K562 (cell line): ENCODE results near the gene GMDS. TPM values are rescaled to one million over a fixed set of nuclear protein-coding genes. Genes with fewer than 3 reads are reported as not detected.
A peak's percentile ranks its signal among the peaks of the same experiment; 100 is the strongest.

ENCODE experiments used
- ATAC-seq: fragments of 200-7000 bp; cut with Tn5 transposase; 3 replicates; pipeline ENCODE4 v1.9.1; 2020; ENCODE audit warnings: moderate library complexity
- BruUV-seq: library from RNA; stranded (reverse); fragments of 400-500 nt; replicated peaks from 2 replicates; lab custom pipeline; 2021; lab: Mats Ljungman, UMichigan
- CTCF ChIA-PET: fragments of 300-600 bp; formaldehyde crosslinking; extraction: SDS; loops from one replicate; lab custom pipeline; 2021; ENCODE audit warnings: low intra/inter-chr PET ratio; lab: Yijun Ruan, JAX
- POLR2A ChIA-PET: fragments of 300-600, 350-650 bp; sonication (Branson Sonifier 250); formaldehyde crosslinking; extraction: SDS; loops from one replicate; lab custom pipeline; 2021; ENCODE audit warnings: antibody characterized with exemption, inconsistent platforms; lab: Yijun Ruan, JAX
- DNase-seq, 4 experiments: peaks; one replicate each; pipeline versions ENCODE4 v3.0.0 to v3.0.0-alpha.2; 2011 to 2018; ENCODE audit warnings: low spot score in 3 of 4, mixed read lengths in 3 of 4; ENCODE audit errors: extremely low read depth in 1 of 4
- FAIRE-seq: peaks from 2 replicates; lab custom pipeline; 2011; peaks lifted over from hg19 to GRCh38; lab: Jason Lieb, UNC
- H2AFZ ChIP-seq: 2 replicates; pipeline ENCODE4 v1.6.0; 2011; ENCODE audit warnings: low read depth, low read length, control low read depth, inconsistent platforms
- H3K27ac ChIP-seq: fragments of 200-600 bp; 3 replicates; pipeline ENCODE4 v1.8.0; 2011; ENCODE audit warnings: low read depth, mild to moderate bottlenecking, control low read depth, inconsistent platforms, low read length, moderate library complexity, mixed read lengths; ENCODE audit errors: extremely low read depth
- H3K27me3 ChIP-seq, 2 experiments: fragments of 300-600 bp in 1 of 2; 2 replicates in 1 of 2; 3 replicates in 1 of 2; pipeline versions ENCODE4 v1.6.0 to v1.8.0; 2011; ENCODE audit warnings: inconsistent platforms in 2 of 2, low read length in 2 of 2, mild to moderate bottlenecking in 1 of 2, mixed read lengths in 1 of 2, moderate library complexity in 1 of 2; ENCODE audit not compliant: control insufficient read depth in 2 of 2, insufficient read depth in 2 of 2
- H3K36me3 ChIP-seq: fragments of 300-600 bp; 3 replicates; pipeline ENCODE4 v1.8.0; 2011; ENCODE audit warnings: mild to moderate bottlenecking, low read length, inconsistent platforms; ENCODE audit not compliant: control insufficient read depth, insufficient read depth
- H3K4me1 ChIP-seq, 2 experiments: fragments of 200-600 bp in 1 of 2; replicated peaks in 1 of 2; 2 replicates in 1 of 2; 3 replicates in 1 of 2; pipeline versions ENCODE4 v1.5.1 to v1.8.0; 2011; ENCODE audit warnings: inconsistent platforms in 2 of 2, low read length in 2 of 2, mild to moderate bottlenecking in 1 of 2, mixed read lengths in 1 of 2, moderate library complexity in 1 of 2; ENCODE audit not compliant: control insufficient read depth in 2 of 2, insufficient read depth in 2 of 2
- H3K4me2 ChIP-seq: 2 replicates; pipeline ENCODE4 v1.6.1; 2011; ENCODE audit warnings: low read length, control low read depth, inconsistent platforms, mixed read lengths; ENCODE audit not compliant: insufficient read depth
- H3K4me3 ChIP-seq: fragments of 200-600 bp; sonication (generic), shearing (Covaris generic); 2 replicates; pipeline ENCODE4 v1.5.1; 2016; ENCODE audit warnings: control low read depth, inconsistent platforms
- H3K79me2 ChIP-seq: fragments of 200-600 bp; 3 replicates; pipeline ENCODE4 v1.8.0; 2011; ENCODE audit warnings: low read length, inconsistent platforms; ENCODE audit not compliant: control insufficient read depth, insufficient read depth
- H3K9ac ChIP-seq, 2 experiments: 2 replicates each; pipeline versions ENCODE4 v1.6.0 to v1.6.1; 2011; ENCODE audit warnings: low read depth in 2 of 2, low read length in 2 of 2, control low read depth in 1 of 2, inconsistent platforms in 1 of 2, mild to moderate bottlenecking in 1 of 2, mixed read lengths in 1 of 2; ENCODE audit not compliant: insufficient read depth in 1 of 2
- H3K9me1 ChIP-seq: one replicate; pipeline ENCODE4 v1.6.0; 2011; ENCODE audit warnings: inconsistent platforms, mild to moderate bottlenecking, low read length, moderate library complexity; ENCODE audit not compliant: control insufficient read depth, insufficient read depth
- H3K9me3 ChIP-seq: replicated peaks from 2 replicates; pipeline ENCODE4 v1.5.1; 2011; ENCODE audit warnings: low read depth, low read length, inconsistent platforms; ENCODE audit not compliant: control insufficient read depth, insufficient read depth
- H4K20me1 ChIP-seq: replicated peaks from 2 replicates; pipeline ENCODE4 v1.6.1; 2011; ENCODE audit warnings: low read length, inconsistent platforms, mixed read lengths; ENCODE audit not compliant: control insufficient read depth, insufficient read depth
- CEBPG ChIP-seq, 3 experiments: fragments of 200-800 bp in 1 of 3; sonication (Bioruptor generic) in 1 of 3; sonication (generic) in 1 of 3; formaldehyde crosslinking in 1 of 3; IDR thresholded peaks in 2 of 3; conservative IDR thresholded peaks in 1 of 3; 2 replicates each; pipeline versions ENCODE4 v1.6.1 to v1.8.0; 2016 to 2022; ENCODE audit warnings: missing compliant biosample characterization in 2 of 3, missing genetic modification characterization in 2 of 3, mild to moderate bottlenecking in 1 of 3, missing genetic modification reagents in 1 of 3
- HMGXB4 ChIP-seq: sonication (generic); formaldehyde crosslinking; IDR thresholded peaks from 2 replicates; pipeline ENCODE4 v1.8.1; 2023; ENCODE audit warnings: mild to moderate bottlenecking, missing genetic modification reagents
- NCOR1 ChIP-seq: fragments of 450-650 bp; IDR thresholded peaks from 2 replicates; pipeline ENCODE4 v1.6.1; 2016; ENCODE audit warnings: mild to moderate bottlenecking, moderate library complexity
- WGBS: fragments of 100-300 bp; shearing (Covaris generic); methylation state at CpG from one replicate; pipeline ENCODE4 v1.1.6; 2016; ENCODE audit warnings: low coverage, mixed read lengths; ENCODE audit not compliant: insufficient coverage; ENCODE audit errors: missing lambda C conversion rate; 5-methylcytosine and 5-hydroxymethylcytosine counted together
- in situ Hi-C: fragments of 300-500 bp; cut with MboI; formaldehyde crosslinking; loops from 4 replicates; pipeline ENCODE4 v1.15.0; 2018; ENCODE audit warnings: inconsistent platforms, mixed read lengths
- intact Hi-C: fragments of 100-400 bp; cut with micrococcal nuclease; formaldehyde crosslinking; loops from 2 replicates; pipeline ENCODE4 v1.14.2; 2022
- polyA plus RNA-seq, 8 experiments: library from polyadenylated mRNA; depleted of rRNA in 4 of 8; stranded (reverse) in 5 of 8; unstranded in 3 of 8; fragments of >200 nt; fragmentation: Nextera tagmentation in 2 of 8; fragmentation: Illumina TruSeq in 1 of 8; extraction: Ambion mirVana in 2 of 8; extraction: Trizol in 1 of 8; gene quantifications; 2 replicates each; pipeline versions ENCODE4 v1.2.1 to v1.2.3, GENCODE V29; 2011 to 2014; ENCODE audit warnings: inconsistent platforms in 1 of 8, missing spikeins in 1 of 8
- total RNA-seq, 7 experiments: library from RNA; depleted of rRNA in 6 of 7; stranded (reverse); fragments of >200 nt in 6 of 7; fragmentation: Illumina TruSeq in 2 of 7; extraction: Trizol in 2 of 7; gene quantifications; 2 replicates each; pipeline versions ENCODE4 v1.2.1 to v1.2.3, GENCODE V29; 2011 to 2021; ENCODE audit warnings: low replicate concordance in 1 of 7

GMDS gene
- total and polyA plus RNA-seq, 9 of the 15 experiments (the other 6 are each of a cell fraction or from before 2014, with no cell fraction given): 0.48 to 31.8 (median 13.4) TPM

DNA sequence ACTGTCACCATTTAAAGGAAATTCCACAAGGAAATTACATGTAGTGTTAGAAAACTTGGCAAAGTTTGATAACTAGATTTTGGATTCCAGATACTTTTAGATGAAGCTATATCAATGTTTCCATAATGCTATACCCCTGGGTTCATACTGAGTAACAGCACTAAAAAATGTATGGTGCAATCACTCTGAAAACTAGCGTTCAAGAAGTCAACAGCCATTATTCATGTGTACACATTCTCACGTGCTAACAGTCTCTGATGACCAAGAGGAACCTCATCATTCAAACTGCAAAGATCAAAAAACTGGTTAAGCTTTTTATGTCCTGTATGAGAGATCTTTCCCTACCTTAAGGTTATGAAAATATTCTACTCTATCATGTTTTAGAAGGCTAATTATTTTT lies 197.6 kb downstream of the GMDS start:
- no peak for FAIRE-seq
- DNase-seq: no peak
- POLR2A ChIA-PET: interaction anchor here (0.7 kb wide), 1 partner anchor 11 kb away, joined by 5 read pairs; no protein-coding TSS in a partner anchor
- H3K79me2 ChIP-seq: no peaks in the 10 kb centered on the region
- TF ChIP-seq CEBPG (CRISPR knock-in tag; IDR thresholded peaks at IDR 0.05): no peak
- TF ChIP-seq CEBPG (tag; conservative IDR thresholded peaks at IDR 0.05 in 1 of 2, IDR thresholded peaks at IDR 0.05 in 1 of 2): peak in 1 of 2 experiments; percentile 61; a peak in 2 of 4 replicates
- no peak for TF ChIP-seq NCOR1
- no peak for TF ChIP-seq HMGXB4 (CRISPR knock-in tag)
- TF ChIP-seq, all 486 proteins: peak for 1
- intact Hi-C loops: no loop called here
- Histone ChIP-seq H3K4me2 (no peak overlapping the region), H3K9me3 (no peaks in the 10 kb centered on the region), H2AFZ (no peak overlapping the region), H3K9me1 (no peaks in the 10 kb centered on the region), H3K9ac (no peak overlapping the region), H3K4me1 (no peaks in the 10 kb centered on the region), H4K20me1 (no peaks in the 10 kb centered on the region), H3K27me3 (no peaks in the 10 kb centered on the region; a peak in 2 of 5 replicates), H3K27ac (no peak overlapping the region), H3K4me3 (no peak overlapping the region), H3K36me3 (no peaks in the 10 kb centered on the region)
- in situ Hi-C loops: no loop called here
- ATAC-seq: no peak
- 4% methylated on average over 2 of the region's 2 CpGs for WGBS
- CTCF ChIA-PET: no interaction called here
- BruUV-seq: no TSS peak
